ENCODE measurements around the gene TMEM97. TPM values are rescaled to one million over a fixed set of nuclear protein-coding genes. Genes with fewer than 3 reads are reported as not detected.
A peak's percentile ranks its signal among the peaks of the same experiment; 100 is the strongest.

TMEM97 gene
- total and polyA plus RNA-seq, 9 of the 15 experiments (the other 6 are each of a cell fraction or from before 2014, with no cell fraction given): 34.6 to 121 (median 76.0) TPM

- TF ChIP-seq ZBTB9 (CRISPR knock-in tag; IDR thresholded peaks at IDR 0.05) (no peak), OTX1 (CRISPR knock-in tag; IDR thresholded peaks at IDR 0.05) (no peak)
Measured at GRCh38 chr17:28370035-28370743, 51.2 kb downstream of the TMEM97 start, which contains the start of gene VTN (continued).

GRCh38 chr17:28370744-28371103 is 51.7 kb downstream of the TMEM97 start:
- ChIA-PET POLR2A (interaction anchor here (0.5 to 1.3 kb wide), 6 partner anchors 9 to 411 kb away, joined by 3 to 6 read pairs (median 4); partner anchors contain the start of gene TNFAIP1), CTCF (ENCODE audit: low intra/inter-chr PET ratio) (no interaction called here)
- Histone ChIP-seq H4K20me1 (replicated peaks; ENCODE audit: control insufficient read depth, insufficient read depth, low read length) (peaks cover 14% of the 10 kb centered on the region), H3K36me3 (ENCODE audit: control insufficient read depth, insufficient read depth, low read length) (no peaks in the 10 kb centered on the region), H3K4me1 (replicated peaks in 1 of 2; ENCODE audit: control insufficient read depth in 2 of 2, insufficient read depth in 2 of 2, low read length in 2 of 2) (peaks cover 16 to 38% of the 10 kb centered on the region in 2 experiments), H3K27ac (ENCODE audit: extremely low read depth, low read depth, low read length) (no peak overlapping the region), H3K79me2 (ENCODE audit: control insufficient read depth, insufficient read depth, low read length) (no peaks in the 10 kb centered on the region), H3K4me2 (ENCODE audit: insufficient read depth, low read length) (peak overlapping the region; percentile 4; the same call in 1 of the 2 replicates), H2AFZ (ENCODE audit: low read depth, low read length) (no peak overlapping the region), H3K9me3 (replicated peaks; ENCODE audit: control insufficient read depth, insufficient read depth, low read depth, low read length) (no peaks in the 10 kb centered on the region), H3K27me3 (ENCODE audit: control insufficient read depth in 2 of 2, insufficient read depth in 2 of 2, low read length in 2 of 2) (peaks cover 0 to 4% of the 10 kb centered on the region in 2 experiments; a peak in 1 of 5 replicates), H3K9ac (ENCODE audit: insufficient read depth in 1 of 2, low read depth in 2 of 2, low read length in 2 of 2) (no peak overlapping the region), H3K9me1 (ENCODE audit: control insufficient read depth, insufficient read depth, low read length) (peaks cover 5% of the 10 kb centered on the region), H3K4me3 (no peak overlapping the region; the same call in 1 of the 2 replicates)
- intact Hi-C loops (cut with micrococcal nuclease): no loop called here
- 31% methylated on average over 1 of the region's 1 CpG for WGBS (ENCODE audit: insufficient coverage, low coverage, missing lambda C conversion rate)
- no TSS peak for BruUV-seq (replicated peaks)
- in situ Hi-C loops (cut with MboI): no loop called here
- DNase-seq (ENCODE audit: extremely low read depth in 1 of 4, low spot score in 3 of 4): no peak
- ATAC-seq: no peak
- no peak for FAIRE-seq
- TF ChIP-seq RAD51 (IDR thresholded peaks at IDR 0.05; ENCODE audit: borderline replicate concordance, low read depth) (no peak), ATF4 (CRISPR knock-in tag; IDR thresholded peaks at IDR 0.05) (no peak), KDM4B (IDR thresholded peaks at IDR 0.05; ENCODE audit: borderline replicate concordance in 2 of 2, low read depth in 1 of 2) (no peak), POLR2H (tag; IDR thresholded peaks at IDR 0.05; ENCODE audit: low read depth) (no peak), ZNF512 (tag; IDR thresholded peaks at IDR 0.05) (no peak)

Measured in K562 (cell line).